Left ventricle myocardium superior (tissue), 1 donor: ENCODE results near the gene CADM1. TPM values are rescaled to one million over a fixed set of nuclear protein-coding genes. Genes with fewer than 3 reads are reported as not detected.

Experiments
- ATAC-seq: fragments of 200-7000 bp; cut with Tn5 transposase; one replicate; pipeline ENCODE4 v1.9.1; 2020; ENCODE audit warnings: mild to moderate bottlenecking, moderate library complexity
- DNase-seq: peaks from one replicate; pipeline ENCODE4 v3.0.0-alpha.2; 2020
- intact Hi-C: fragments of 100-400 bp; cut with micrococcal nuclease; formaldehyde crosslinking; loops from one replicate; pipeline ENCODE4 v1.11.0; 2022
- total RNA-seq: library from RNA; stranded (reverse); fragmentation: NEBNext Ultra II Directional; extraction: Animal tissue kit (Norgen Biotek cat#: 25700); gene quantifications from one replicate; pipeline ENCODE4 v1.2.1, GENCODE V29; 2021
- donor health status: DM: no; HTN: yes; CAD: no; lungs with severe emphysema.

The CADM1 gene
- total RNA-seq, 1 donor from 2014 or later: 38.5 TPM

DNA sequence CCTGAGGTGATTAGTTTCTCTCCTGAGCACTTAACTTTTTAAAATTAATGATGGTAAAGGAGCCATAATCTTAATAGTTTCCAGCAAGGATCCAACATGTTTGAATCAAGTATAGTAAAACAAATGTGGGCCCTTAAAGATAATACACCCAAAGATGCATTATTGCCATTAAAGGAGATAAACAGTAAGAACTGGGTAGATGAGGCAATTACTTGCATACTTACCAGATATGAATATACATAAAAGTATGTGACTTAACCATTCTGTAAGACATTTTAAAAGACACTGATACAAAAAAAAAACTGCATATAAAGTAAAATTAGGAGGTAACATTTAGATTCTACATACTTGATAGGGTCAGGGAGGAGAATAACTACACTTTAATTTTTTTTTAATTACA is 48.2 kb downstream of the CADM1 start:
- ATAC-seq: no peak
- intact Hi-C loops: no loop called here
- no peak for DNase-seq

DNA sequence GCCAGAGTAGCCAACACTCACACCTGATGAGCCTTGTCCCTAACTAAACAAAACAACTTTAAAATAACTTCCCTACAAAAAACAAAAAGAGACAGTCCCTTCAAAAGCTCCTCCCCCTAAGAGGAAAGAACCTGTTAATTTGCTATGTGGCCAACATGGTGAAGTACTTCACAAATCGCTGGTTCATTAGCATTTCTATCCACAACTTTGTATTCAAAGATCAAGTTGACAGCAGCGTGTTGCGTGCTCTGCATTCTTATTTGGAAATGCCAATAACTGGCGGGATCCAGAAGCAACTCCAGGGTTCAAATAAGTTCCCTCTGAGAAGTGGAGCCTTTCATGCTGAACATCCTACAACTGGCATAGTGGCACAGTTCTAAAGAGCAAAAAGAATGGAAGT is 48.6 kb downstream of the CADM1 start:
- ATAC-seq (no peak), DNase-seq (no peak)
- intact Hi-C loops: no loop called here

DNA sequence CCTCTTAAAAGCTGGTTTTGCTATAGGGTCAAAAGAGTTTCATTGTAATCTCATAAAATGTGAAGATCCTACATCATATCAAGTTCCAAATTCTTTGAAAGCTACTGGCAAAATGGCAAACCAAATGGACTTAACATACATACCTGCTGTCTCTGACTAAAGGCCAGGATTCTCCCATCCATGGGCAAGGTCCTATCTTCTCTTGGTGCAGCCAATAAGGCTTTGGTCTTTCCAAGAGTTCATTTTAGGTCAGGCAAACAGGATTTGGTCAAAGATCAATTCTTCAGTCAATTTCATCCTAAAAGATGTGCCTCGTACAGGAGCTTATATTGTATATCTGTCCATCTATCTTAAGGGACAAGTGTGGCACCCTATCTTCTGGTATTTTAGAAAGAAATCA is 49.7 kb downstream of the CADM1 start:
- no peak for ATAC-seq
- intact Hi-C loops: no loop called here

DNA sequence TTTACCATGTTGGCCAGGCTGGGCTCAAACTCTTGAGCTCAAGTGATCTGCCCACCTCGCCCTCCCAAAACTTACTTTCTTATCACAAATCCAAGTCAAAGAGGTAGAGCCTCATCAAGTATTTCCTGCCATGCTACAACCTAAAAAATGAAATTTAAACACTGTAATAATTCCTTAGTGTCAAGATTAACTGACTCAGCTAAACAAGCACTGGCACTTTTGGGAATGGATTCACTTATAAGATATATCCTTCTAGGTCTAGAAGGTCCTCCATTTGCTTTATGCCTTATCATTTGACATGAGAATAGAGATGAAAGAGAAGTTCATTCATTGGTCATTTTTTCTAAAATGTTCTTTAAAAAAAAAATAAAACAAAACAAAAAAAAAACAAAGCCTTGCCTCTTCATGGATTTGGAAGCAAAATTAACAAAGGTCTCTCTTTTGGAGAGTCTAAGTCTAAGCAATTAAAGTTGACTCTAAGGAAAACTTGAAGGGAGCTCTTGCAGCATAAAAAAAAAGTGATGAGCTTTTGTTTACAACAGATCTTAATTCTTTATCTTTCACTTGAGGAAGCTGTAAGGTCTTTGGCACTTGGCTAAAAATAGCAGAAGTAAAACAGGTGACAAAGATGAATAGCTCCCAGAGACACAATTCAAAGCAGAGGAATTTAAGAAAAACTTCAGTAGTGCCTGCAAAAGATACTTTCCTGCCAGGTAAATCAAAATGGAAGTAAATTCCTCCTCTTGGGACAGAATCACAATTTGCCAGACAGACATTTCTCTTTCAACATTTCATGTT is 50.3 kb downstream of the CADM1 start:
- no peak for DNase-seq
- no peak for ATAC-seq
- intact Hi-C loops: no loop called here

More for the DNA sequence above, 49.7 kb downstream of the CADM1 start:
- DNase-seq: no peak

DNA sequence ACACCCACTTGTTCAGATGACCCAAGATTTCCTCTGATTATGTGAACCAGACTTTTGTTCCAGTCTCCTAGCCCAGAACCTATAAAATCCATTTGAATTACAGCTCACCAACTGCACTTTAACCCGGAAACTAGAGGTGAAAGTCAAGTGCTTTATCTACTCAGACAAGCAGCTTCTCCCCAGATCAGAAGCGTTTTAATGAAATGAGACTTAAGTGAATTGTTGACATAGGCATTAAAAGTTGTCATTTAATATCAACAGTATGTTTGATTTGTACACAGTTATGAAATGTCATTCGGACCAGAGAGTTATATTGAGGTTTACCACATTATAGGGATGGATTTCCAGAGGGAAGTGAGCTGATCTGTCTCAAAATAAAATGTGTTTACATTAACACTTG is 52.0 kb downstream of the CADM1 start:
- ATAC-seq (no peak), DNase-seq (no peak)
- intact Hi-C loops: no loop called here

DNA sequence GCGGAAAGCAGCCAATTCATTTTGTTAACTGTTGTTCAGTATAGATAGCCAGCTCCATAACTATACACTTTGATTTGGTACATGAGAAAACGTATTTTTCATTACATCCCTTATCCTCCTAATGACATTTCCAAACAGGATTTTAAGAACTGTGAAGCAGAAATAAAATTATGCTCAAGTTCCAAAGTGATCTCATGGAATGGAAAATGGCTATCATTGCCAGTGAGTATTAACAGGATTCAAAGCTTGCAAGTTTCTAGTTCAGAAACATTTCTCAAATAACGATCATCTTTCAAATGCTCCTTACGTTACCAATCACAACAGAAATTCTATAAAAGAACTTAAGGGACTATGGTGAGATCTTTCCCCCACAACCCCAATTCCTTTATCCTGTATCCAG is 53.7 kb downstream of the CADM1 start:
- DNase-seq (no peak), ATAC-seq (no peak)
- intact Hi-C loops: no loop called here

DNA sequence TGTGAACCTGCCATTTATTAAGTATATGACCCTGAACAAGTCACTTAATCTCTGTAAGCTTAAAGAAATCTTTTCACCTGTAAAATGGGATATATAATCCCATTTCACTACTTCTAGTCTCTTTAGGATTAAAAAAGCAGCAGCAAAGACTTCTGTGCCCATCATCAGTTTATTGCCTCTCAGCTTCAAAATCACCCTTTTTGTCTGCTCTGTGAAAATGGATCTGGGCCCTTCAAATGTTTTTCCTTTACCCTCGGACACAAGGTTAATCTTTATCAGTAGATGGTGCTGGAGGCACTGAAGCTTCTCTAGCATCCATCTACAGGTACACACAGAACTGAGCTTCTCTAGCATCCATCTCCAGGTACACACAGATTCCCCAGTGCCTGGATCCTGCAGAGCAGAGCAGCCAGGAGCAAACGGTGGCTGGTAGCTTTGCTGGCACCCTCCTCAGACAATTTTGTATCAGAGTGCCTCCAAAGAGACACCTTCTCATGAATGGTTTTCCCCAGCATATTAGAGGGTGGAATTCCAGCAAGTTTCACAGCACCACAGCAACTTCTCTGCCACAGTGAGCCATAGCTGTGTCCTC is 56.8 kb downstream of the CADM1 start:
- intact Hi-C loops: no loop called here
- DNase-seq (no peak), ATAC-seq (no peak)

DNA sequence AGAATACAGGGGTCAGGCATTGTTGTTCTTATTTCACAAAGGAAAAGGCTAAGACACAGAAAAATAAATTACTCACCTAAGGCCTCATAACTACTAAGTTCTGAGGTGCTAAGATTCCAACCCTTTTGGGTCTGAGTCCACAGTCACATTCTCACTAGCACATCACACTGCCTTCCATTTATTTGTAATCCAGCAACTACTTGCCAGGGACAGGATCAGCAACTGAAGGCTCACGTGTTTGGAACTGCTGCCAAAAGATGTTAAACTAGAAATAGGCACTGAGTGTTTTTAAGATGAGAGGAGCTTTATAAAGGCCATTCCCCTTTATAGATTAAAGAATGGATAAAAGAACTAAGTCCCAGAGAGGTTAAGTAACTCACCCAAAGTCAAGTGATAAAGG is 58.0 kb downstream of the CADM1 start:
- ATAC-seq (peak; percentile 76), DNase-seq (no peak)
- intact Hi-C loops: no loop called here

DNA sequence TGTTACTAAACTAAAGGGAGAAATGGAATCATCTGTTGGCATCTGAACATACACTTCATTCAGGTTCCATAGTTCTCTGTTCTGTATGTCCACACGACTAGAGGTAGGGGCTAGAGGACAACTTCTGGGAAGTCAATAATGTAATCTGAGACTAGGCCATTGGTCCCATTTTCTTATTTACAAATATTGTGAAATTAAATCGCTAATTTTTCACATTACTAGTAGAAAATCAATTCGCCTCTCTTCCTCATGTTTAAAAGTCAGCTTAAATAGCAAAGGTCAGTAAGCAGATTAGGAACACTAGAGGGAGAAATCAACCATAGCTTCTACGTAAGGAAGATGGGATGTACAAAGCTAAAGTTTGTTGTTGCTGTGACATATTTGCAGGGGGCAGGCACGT is 59.7 kb downstream of the CADM1 start:
- no peak for ATAC-seq
- intact Hi-C loops: no loop called here
- DNase-seq: no peak

DNA sequence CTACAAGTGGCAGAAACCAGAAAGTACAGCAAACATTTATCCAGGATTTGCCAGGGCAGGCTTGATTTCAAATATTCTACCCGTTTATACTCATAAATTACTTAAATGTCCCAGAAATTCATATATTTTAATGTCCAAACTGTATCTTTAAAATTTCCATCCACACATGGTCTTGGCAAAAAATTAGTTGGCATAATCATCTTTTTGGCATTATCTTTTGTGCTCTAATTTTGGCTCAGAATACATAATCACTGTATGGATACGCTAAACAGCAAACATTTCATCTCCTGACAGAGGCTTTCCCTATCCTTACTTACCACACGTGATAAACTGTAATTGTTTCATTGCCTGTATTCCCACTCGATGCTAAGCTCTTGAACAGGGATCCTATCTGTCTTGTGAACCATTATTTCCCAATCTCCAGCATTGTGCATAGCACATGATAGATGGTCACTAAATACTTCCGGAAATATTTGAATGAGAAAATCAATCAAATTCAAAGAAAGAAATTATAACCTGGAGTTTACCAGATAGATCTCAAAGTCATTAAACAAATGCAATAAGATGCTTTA is 64.2 kb downstream of the CADM1 start:
- ATAC-seq (no peak), DNase-seq (no peak)
- intact Hi-C loops: no loop called here

DNA sequence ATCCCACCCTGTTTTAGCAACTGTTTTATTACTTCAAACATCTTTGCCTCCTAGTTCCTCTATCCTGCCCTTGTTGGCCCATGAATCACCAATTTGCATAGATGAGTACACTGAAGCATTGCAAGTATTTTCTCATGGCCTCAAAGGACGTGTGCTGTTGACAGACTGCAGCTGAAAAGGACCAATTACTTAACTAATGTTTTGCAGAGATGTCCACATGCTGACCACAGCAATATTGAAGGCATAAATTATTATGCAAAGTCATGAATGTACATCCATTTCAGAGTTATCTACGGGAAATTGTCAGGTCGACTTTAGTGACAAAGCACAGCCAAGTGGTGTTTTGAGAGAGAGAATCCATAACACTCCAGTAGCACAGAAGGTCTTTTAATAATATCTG is 64.8 kb downstream of the CADM1 start:
- ATAC-seq (no peak), DNase-seq (no peak)
- intact Hi-C loops: no loop called here

DNA sequence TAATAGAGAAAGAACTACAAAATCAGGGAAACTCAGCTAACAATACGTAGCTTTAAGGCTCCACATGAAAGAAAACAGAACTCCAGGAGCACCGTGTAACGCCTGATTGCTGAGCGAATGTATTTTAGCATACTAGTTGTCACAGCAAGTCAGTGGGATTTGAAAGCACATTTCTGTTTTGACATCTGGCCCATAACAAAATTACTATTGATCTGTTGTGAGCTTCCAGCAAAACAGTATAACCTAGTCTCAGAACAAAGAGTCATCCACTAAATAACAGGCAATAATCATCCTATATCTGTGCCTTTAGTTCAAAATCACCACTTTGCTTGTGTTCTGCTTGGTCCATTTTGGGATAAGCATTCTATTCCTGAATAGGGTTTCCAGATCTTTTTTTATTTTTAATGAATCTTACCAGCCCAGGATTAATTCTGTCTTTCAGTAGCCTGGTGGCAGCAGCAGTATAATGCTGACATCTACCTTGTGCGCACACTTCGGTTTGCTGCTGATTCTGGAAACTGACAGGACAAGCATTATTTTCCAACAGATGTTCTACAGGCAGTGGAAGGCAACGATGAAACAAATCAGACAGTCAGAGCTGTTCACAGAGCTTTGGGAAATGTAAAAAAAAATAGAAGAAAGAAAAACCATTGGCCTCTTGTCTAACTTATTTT is 66.2 kb downstream of the CADM1 start:
- ATAC-seq (no peak), DNase-seq (no peak)
- intact Hi-C loops: no loop called here

DNA sequence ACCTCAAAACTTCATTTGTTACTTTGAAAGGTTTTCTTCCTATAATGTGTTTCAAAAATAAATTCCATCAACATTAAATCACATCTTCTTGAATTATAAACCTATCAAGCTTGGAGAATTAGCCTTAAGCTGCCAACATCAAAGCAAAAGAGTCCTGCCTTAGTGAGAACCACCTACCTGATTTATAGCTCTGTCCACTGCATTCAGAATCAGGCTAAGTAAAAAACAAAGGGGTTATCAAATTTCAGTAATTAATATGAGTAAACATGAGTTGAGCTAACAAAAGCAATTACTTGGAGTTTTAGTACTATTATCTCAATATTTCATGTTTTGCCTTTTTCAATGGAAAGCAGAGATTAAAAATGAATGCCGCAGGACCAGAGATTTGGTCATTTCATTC is 73.9 kb downstream of the CADM1 start:
- intact Hi-C loops: no loop called here
- no peak for DNase-seq
- no peak for ATAC-seq

DNA sequence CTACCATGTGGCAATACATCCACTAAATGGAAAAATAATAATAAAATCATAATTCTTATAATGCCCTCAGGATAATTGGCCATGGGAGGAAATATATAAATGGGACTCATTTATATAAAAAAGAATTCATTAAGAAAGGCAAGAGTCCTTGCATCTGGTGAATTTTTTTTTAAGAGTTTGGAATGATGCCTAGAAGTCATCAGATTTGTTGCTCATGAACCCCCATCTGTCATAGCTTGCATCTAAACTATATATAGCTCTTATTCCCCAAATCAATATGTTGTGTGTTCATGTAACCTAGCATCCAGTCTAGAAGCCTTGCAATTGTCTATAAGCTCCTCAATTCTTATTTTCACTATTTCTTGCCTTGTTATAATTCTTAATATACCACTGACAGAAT is 75.9 kb downstream of the CADM1 start:
- intact Hi-C loops: no loop called here
- no peak for ATAC-seq
- DNase-seq: no peak

DNA sequence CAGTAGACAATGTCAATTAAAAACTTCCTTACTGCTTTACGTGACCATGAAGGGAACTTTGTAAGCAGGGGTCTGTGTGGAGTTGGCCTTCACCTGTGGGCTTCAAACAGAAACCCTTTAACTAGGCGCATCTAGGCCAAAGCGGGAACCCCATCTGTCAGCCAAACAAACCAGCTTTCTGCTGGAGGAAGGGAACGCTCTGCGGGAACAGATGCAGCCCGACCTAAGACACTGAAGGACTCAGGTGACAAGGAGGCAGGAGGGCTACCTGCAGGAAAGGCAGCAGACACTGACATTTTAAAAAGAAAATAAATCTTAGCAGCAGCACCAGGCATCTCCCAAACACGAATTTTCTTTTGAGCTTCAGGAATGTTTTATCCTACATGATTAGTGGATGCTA is 78.4 kb downstream of the CADM1 start:
- DNase-seq (no peak), ATAC-seq (no peak)
- intact Hi-C loops: no loop called here

DNA sequence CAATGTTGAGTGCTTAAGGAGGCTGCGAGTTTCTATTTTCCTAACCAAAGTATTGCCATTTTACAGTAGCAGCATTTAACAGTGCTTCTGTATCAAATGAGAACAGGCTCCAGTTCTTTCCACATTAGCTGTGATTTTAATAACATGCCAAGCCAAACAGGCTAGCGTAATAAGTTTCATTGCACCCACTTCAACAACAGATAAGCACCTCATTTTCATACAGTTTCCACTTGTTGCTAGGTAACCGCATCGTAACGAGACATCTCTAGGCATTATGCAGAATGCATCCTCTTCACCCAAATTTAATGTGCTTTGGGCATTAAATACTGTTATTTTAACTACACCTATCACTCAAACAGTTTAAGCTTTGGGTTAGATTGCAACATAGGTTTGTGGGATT is 79.0 kb downstream of the CADM1 start:
- ATAC-seq: peak; percentile 25
- intact Hi-C loops: no loop called here

DNA sequence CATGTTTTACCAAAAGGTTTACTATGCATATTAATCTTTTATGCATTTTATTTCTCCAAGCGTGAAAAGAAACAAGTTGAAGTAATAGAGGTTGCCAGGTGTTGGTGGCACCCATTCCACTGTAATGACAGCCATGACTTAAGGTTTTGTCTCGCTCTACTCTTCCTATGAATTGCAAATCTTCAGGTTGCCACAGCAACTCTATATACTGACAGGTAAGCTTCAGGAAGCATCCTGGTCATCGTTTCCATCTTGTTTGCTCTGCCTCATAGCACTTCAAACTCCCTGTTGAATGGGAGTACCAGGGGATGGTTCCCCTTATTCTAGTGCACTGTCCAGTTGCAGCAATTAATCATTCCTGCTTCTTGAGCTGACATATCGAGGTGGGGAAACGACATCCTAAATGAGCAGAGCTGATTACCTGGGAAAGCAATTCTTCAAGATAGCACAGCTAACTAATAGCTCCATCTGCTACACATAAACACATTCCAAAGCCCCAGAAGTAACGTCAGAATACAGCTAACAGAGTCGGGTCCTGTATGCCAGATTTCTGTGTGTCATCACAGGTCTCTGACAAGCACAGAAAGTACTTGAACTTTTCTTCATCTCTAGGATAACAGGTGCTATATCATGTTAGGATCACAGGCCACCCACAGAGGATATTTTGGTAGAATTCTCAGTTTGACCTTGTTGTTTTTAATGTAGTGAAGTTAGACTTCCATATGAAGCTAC is 80.3 kb downstream of the CADM1 start:
- no peak for ATAC-seq
- no peak for DNase-seq
- intact Hi-C loops: no loop called here

More for the DNA sequence above, 79.0 kb downstream of the CADM1 start:
- DNase-seq: no peak

DNA sequence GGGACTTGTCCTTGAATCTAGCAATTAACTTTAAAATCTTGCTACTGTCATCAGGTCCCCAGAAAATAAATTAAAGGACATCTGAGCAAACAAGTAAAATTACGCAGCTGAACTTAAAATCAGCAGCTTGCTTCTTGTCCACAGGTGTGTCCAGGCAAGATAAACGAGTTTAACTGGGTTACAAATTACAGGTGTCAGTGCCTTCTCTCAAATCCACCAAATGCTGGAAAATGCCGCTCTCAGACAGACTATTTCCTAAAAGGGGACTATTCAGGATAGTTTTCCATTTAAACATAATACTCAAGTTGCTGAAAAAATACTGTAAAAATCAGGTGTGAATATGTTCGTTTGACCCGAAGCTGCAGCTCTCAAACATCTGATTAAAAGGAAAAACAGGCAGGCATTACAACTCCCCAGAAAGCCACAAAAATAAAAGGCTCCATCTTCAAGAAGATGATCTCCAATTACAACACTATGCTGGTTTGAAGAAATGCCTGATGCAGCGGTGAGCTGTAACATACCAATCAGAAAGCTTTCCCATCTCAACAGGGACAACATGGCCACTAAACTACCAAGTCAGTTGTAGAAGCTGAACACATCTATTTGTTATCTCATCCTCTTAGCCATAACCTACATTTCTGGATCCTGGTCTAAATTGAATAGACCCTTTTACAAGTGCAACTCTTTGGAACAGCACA is 82.1 kb downstream of the CADM1 start:
- ATAC-seq: no peak
- no peak for DNase-seq

DNA sequence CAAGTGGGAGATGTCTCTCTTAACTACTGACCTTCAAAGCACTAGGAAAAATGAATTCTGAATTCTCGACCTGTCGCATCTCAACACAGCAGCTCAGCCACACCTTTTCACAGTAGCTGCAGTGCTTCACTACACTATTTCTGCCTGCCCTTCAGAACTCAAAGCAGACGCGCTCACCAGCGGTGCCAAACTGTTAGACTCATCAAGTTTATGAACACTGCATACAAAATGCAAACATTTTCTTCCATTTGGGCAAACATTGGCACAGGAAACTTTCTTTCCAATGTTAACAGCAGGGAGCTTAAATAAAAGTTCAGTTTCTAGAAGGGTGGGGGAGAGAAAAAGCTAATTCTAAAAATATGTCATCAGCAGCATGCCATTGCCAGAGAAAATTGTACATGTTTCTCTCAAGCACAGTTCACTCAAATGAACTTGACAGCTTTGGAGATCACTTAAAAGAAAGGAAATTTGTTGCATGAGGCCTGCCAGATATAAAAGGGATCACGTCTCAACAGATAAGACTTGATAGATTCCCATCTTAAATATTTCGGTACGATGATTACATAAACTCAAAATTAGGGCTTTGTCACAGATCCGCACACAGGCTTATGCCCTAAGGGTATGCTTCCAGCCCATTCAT is 82.7 kb downstream of the CADM1 start:
- intact Hi-C loops: no loop called here
- ATAC-seq (peak; percentile 82), DNase-seq (peak; percentile 37)

More for the DNA sequence above, 82.1 kb downstream of the CADM1 start:
- intact Hi-C loops: no loop called here
